A549 treated with dexamethasone at 1 μM for 4 hours (cell line): ENCODE data around the gene C2. TPM values are rescaled to one million over a fixed set of nuclear protein-coding genes. Genes with fewer than 3 reads are reported as not detected.

Experiments
- total RNA-seq: library from RNA; stranded (reverse); fragments of 200-300 nt; extraction: Qiagen RNA extraction; gene quantifications from 5 replicates; pipeline ENCODE4 v1.2.3, GENCODE V29; 2022

The C2 gene
- total RNA-seq, result 0.27 to 0.40 TPM (median 0.30 TPM) in 5 replicates

GRCh38 chr6:31927242-31927862, at the start of gene C2:
TSS of gene C2 (plus strand) at chr6:31927717. CDS start at chr6:31927753, 36 bp downstream.

GRCh38 chr6:31878726-31879125, 48.8 kb upstream of the C2 start, which contains the start of gene SLC44A4:
TSS of gene SLC44A4 (minus strand) at chr6:31878997. CDS start at chr6:31878980, 17 bp downstream.

GRCh38 chr6:31897612-31898382, 29.7 kb upstream of the C2 start, which contains the start of gene EHMT2:
TSS of gene EHMT2 (minus strand) at chr6:31897698. CDS start at chr6:31897677, 21 bp downstream.

GRCh38 chr6:31901953-31902643, 25.4 kb upstream of the C2 start, which contains the start of gene ZBTB12:
TSS of gene ZBTB12 (minus strand) at chr6:31902086. CDS start at chr6:31901305, 781 bp downstream.

GRCh38 chr6:31945507-31946369, 18.2 kb downstream of the C2 start, which contains the start of gene CFB:
TSS of gene CFB (plus strand) at chr6:31946095. CDS start at chr6:31946222, 127 bp downstream.

GRCh38 chr6:31958741-31959739, 31.5 kb downstream of the C2 start, which contains the start of the genes NELFE and SKIC2:
TSS of gene NELFE (minus strand) at chr6:31958971. CDS start at chr6:31958446, 525 bp downstream.
TSS of gene SKIC2 (plus strand) at chr6:31959175. CDS start at chr6:31959193, 18 bp downstream.

GRCh38 chr6:31971993-31972708, 44.6 kb downstream of the C2 start, which contains the start of gene DXO:
TSS of gene DXO (minus strand) at chr6:31972138. CDS start at chr6:31971675, 463 bp downstream.

GRCh38 chr6:31981744-31982143, 54.2 kb downstream of the C2 start, which contains the start of gene C4A:
TSS of gene C4A (plus strand) at chr6:31982057. CDS start at chr6:31982108, 51 bp downstream.

Other genes starting within 250 kb of the C2 start
- 0.82 to 1.8 TPM (median 1.4 TPM) in 5 replicates for gene LY6G5C, start 246.7 kb upstream of the C2 start, total RNA-seq
- gene ABHD16A, start 224.4 kb upstream of the C2 start, total RNA-seq, result 13.2 to 16.4 TPM (median 15.7 TPM) in 5 replicates
- gene LY6G6F, start 220.9 kb upstream of the C2 start, total RNA-seq, result not detected in 5 replicates
- not detected in 5 replicates for gene LY6G6D, start 212.4 kb upstream of the C2 start, total RNA-seq
- gene LY6G6C, start 206.0 kb upstream of the C2 start, total RNA-seq, result 0.08 to 0.12 TPM in 2 of 5 replicates, not detected in the others
- not detected in 5 replicates for gene MPIG6B, start 204.3 kb upstream of the C2 start, total RNA-seq
- 24.9 to 30.6 TPM (median 28.7 TPM) in 5 replicates for gene DDAH2, start 198.4 kb upstream of the C2 start, total RNA-seq
- 438 to 455 TPM (median 449 TPM) in 5 replicates for gene CLIC1, start 191.2 kb upstream of the C2 start, total RNA-seq
- gene MSH5, start 187.7 kb upstream of the C2 start, total RNA-seq, result 8.4 to 14.3 TPM (median 14.1 TPM) in 5 replicates
- 2.1 to 3.7 TPM (median 3.5 TPM) in 5 replicates for gene SAPCD1, start 165.1 kb upstream of the C2 start, total RNA-seq
- gene VWA7, start 150.4 kb upstream of the C2 start, total RNA-seq, result 0.94 to 1.9 TPM (median 1.7 TPM) in 5 replicates
- gene VARS1, start 132.0 kb upstream of the C2 start, total RNA-seq, result 39.7 to 58.5 TPM (median 57.1 TPM) in 5 replicates
- gene LSM2, start 120.8 kb upstream of the C2 start, total RNA-seq, result 47.5 to 56.4 TPM (median 52.4 TPM) in 5 replicates
- gene HSPA1L, start 112.4 kb upstream of the C2 start, total RNA-seq, result 1.1 to 1.8 TPM (median 1.7 TPM) in 5 replicates
- gene HSPA1A, start 112.2 kb upstream of the C2 start, total RNA-seq, result 104 to 243 TPM (median 196 TPM) in 5 replicates
- gene HSPA1B, start 100.0 kb upstream of the C2 start, total RNA-seq, result 73.0 to 177 TPM (median 144 TPM) in 5 replicates
- 22.0 to 34.1 TPM (median 28.7 TPM) in 5 replicates for gene NEU1, start 64.9 kb upstream of the C2 start, total RNA-seq
- gene SLC44A4, start 48.7 kb upstream of the C2 start, total RNA-seq, result 0.04 to 0.06 TPM in 2 of 5 replicates, not detected in the others
- 18.2 to 30.9 TPM (median 28.3 TPM) in 5 replicates for gene EHMT2, start 30.0 kb upstream of the C2 start, total RNA-seq
- gene ZBTB12, start 25.6 kb upstream of the C2 start, total RNA-seq, result 2.9 to 4.4 TPM (median 3.9 TPM) in 5 replicates
- gene CFB, start 18.4 kb downstream of the C2 start, total RNA-seq, result 1.4 to 2.1 TPM (median 1.6 TPM) in 5 replicates
- 81.5 to 99.5 TPM (median 85.1 TPM) in 5 replicates for gene NELFE, start 31.3 kb downstream of the C2 start, total RNA-seq
- 17.5 to 26.7 TPM (median 23.7 TPM) in 5 replicates for gene SKIC2, start 31.5 kb downstream of the C2 start, total RNA-seq
- gene DXO, start 44.4 kb downstream of the C2 start, total RNA-seq, result 10.3 to 12.9 TPM (median 12.5 TPM) in 5 replicates
- 0.63 to 1.2 TPM (median 0.89 TPM) in 5 replicates for gene C4A, start 54.3 kb downstream of the C2 start, total RNA-seq
- gene C4B, start 87.1 kb downstream of the C2 start, total RNA-seq, result 0.47 to 0.90 TPM (median 0.64 TPM) in 5 replicates
- 0.09 TPM in 1 of 5 replicates, not detected in the others for gene CYP21A2, start 110.7 kb downstream of the C2 start, total RNA-seq
- 0.33 to 0.85 TPM (median 0.53 TPM) in 5 replicates for gene TNXB, start 181.6 kb downstream of the C2 start, total RNA-seq
- 23.7 to 36.6 TPM (median 35.8 TPM) in 5 replicates for gene ATF6B, start 200.5 kb downstream of the C2 start, total RNA-seq
- 6.5 to 7.7 TPM (median 6.9 TPM) in 5 replicates for gene FKBPL, start 202.6 kb downstream of the C2 start, total RNA-seq
- gene PRRT1, start 224.2 kb downstream of the C2 start, total RNA-seq, result 0.35 to 1.1 TPM (median 0.68 TPM) in 5 replicates
- 7.1 to 9.4 TPM (median 9.0 TPM) in 5 replicates for gene PPT2, start 226.4 kb downstream of the C2 start, total RNA-seq
- 0.70 to 2.2 TPM (median 1.5 TPM) in 5 replicates for gene EGFL8, start 236.9 kb downstream of the C2 start, total RNA-seq
- 32.1 to 44.9 TPM (median 44.4 TPM) in 5 replicates for gene AGPAT1, start 248.4 kb downstream of the C2 start, total RNA-seq